GM12873 (cell line): ENCODE results near the gene PRPF38B.

Experiments used
- TF ChIP-seq, protein P1 (sequence below): IDR thresholded peaks from 2 replicates; pipeline ENCODE4 v1.5.1; 2012; ENCODE audit warnings: low read depth, mild to moderate bottlenecking, moderate library complexity, low read length, control low read depth; ENCODE audit not compliant: insufficient read depth; ENCODE audit errors: missing control alignments

Gene PRPF38B

DNA sequence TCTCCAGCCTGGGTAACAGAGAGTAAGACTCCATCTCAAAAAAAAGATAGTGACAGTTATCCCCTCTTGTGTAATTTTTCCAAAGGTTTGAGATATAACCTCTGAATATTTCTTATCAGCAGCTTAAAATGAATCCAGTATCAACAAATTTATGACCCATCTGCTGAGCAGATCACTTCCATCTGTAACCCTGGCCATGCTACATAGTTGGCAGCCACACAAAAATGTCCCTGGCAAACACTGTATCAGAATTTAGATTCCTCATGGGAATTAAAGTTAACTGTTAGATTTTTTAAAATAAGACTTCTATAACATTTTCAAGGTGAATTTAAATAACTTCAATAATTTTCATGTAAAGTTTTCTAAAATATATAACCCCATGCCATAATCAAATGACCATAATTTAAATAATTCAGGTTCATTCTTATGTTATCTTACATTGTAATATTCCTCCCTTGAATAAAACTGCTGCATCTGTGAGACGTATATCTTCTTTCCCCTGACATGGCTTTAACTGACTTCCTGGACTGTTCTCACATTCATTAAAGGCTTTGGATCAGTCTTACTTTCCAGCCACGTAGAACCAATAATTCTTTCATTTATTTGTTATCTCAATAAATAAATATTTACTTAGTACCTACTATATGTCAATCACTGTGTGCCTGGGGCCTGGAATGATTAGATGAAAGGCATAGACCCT lies 5.3 kb upstream of the PRPF38B start:
- TF ChIP-seq, protein P1, sequence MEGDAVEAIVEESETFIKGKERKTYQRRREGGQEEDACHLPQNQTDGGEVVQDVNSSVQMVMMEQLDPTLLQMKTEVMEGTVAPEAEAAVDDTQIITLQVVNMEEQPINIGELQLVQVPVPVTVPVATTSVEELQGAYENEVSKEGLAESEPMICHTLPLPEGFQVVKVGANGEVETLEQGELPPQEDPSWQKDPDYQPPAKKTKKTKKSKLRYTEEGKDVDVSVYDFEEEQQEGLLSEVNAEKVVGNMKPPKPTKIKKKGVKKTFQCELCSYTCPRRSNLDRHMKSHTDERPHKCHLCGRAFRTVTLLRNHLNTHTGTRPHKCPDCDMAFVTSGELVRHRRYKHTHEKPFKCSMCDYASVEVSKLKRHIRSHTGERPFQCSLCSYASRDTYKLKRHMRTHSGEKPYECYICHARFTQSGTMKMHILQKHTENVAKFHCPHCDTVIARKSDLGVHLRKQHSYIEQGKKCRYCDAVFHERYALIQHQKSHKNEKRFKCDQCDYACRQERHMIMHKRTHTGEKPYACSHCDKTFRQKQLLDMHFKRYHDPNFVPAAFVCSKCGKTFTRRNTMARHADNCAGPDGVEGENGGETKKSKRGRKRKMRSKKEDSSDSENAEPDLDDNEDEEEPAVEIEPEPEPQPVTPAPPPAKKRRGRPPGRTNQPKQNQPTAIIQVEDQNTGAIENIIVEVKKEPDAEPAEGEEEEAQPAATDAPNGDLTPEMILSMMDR: no peak

DNA sequence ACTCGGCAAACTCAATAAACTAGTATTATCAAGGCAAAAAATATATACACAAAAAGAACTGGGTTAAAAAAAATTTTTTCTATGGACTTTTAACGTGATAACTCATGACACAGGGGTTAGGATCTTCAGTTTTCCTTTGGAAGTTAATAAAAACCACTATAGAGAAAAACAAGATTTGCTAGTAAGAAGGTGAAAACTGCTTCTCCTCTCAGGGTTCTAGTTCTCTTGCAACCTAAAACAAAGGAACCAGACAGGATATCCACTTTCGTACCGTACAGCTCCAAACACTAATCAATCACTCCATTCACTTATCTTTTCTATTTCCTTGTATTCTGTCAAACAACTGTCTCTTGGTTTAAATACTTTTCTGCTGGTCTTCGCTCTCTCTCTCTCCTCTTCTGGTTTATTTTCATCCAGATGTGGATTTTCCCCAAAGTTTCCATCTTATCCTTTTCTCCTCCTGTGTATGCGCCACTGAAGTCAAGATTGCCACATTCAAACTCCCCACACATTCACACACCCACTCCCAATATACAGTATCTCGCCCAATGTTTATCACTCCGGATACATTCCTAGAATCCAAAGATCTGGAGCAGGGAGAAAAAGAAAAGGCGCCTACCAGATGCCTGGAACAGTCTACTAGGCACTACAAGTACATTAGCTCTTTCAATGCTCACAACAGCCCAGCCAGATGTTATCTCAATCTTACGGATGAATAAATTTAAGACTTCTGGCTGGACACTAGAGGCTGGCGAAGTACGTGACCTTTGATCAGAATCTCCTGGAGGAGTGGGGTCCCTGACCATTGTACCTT lies 775 bp upstream of the PRPF38B start:
- TF ChIP-seq, protein P1: no peak

DNA sequence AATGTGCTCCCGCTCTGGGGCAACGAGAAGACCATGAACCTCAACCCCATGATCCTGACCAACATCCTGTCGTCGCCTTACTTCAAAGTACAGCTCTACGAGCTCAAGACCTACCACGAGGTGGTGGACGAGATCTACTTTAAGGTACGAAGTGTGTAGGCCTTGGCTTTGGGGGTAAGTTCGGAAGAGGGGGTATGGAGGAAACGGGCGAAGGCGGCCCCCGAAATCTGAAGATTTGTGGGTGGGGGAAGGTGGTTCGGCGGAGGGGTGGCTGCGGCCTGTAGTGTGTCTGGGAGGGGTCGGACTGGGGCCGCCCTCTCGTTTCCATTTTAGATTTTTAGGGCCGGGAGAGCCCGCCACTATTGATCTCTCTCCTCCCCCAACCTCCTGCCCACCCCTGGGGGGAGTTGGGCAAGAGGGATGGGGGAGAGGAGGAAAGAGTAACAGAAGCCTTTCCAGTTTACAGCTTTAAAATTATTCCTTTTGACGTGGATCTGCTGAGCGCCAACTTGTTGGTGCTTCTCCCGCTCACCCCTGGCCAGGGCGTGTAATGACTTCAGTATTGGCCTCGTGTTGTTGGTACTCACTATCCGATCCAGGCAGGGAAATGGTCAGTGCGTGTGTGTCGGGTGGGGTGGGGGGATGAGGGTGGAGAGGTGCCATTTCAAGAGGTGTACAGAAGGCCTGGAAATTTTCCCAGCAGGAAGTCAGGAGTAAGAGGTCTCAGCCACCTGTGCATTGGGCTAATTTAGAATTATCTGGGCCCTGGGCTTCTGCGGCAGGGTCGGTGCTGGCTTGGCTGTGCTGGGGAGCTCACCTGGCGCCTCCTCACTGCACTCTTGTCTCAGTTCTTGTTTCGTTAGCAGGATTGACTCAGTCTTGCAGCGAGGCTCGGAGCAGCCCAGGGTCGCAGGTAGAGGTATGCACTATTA lies 880 bp downstream of the PRPF38B start:
- TF ChIP-seq, protein P1: peak; percentile 37

DNA sequence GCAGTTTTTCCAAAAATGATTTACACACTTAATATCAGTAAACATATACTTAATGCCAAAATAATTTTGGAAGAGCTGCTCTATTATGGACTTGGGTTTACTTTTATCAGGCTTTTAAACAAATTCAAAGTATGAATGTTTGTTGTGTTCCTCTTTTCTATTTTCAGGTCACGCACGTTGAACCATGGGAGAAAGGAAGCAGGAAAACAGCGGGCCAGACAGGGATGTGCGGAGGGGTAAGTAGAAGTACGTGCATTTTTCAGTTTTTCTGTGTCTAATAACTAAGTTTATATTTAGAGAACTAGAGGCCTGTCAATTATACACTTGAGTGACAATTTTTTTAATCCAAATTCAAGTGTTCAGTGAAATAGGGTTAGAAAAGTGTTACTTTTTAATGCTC lies 3.4 kb downstream of the PRPF38B start:
- TF ChIP-seq, protein P1: no peak

DNA sequence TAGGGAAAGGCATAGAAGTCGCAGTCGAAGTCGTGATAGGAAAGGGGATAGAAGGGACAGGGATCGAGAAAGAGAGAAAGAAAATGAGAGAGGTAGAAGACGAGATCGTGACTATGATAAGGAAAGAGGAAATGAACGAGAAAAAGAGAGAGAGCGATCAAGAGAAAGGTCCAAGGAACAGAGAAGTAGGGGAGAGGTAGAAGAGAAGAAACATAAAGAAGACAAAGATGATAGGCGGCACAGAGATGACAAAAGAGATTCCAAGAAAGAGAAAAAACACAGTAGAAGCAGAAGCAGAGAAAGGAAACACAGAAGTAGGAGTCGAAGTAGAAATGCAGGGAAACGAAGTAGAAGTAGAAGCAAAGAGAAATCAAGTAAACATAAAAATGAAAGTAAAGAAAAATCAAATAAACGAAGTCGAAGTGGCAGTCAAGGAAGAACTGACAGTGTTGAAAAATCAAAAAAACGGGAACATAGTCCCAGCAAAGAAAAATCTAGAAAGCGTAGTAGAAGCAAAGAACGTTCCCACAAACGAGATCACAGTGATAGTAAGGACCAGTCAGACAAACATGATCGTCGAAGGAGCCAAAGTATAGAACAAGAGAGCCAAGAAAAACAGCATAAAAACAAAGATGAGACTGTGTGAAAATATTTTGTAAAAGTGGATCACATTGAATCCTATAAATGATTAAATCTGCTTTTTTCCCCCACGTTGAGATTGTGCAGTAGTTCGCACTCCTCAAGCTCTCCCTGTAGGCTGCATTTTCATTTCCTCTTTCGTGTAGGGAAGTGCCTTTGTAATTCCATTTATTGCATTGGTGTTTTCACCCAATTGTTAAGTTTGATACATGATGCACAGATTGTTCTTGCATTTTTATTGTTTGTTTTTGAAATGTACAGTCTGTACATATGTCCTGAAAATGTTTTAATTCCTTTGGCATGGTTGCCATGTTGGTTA lies 7.5 kb downstream of the PRPF38B start:
- TF ChIP-seq, protein P1: no peak

DNA sequence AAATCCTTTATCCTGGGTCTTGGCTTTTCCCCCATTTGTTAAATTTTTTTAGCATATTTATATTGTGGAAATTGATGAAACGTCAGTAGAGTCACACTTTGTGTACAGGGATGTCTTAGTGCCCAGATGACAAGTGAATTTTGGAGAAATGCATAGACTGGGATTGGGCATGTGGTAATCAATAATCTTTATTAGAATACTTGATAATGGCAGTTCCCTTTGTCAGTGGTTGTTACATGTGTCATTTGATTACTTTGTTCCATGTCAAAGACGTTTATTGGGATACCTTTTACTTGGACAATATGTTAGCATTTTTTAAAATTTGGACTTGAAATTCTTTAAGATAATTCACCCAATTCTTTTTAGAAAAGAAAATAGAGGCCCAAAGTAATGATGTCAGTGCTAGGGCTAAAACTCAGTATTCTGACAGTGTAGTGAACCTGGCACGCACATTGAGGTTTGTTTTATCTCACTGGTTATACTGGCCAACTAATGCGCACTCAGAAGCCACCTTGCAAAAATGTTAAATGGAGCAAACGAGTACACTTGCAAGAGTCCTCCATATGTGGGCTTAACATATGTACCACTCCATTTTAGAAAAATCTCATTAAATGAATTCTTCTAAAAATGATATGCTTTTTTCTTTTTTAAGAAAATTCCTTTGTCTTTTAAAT lies 9.2 kb downstream of the PRPF38B start:
- TF ChIP-seq, protein P1: no peak
